Prostate gland (tissue), 2 donors: ENCODE measurements around the gene DNPH1. TPM values are rescaled to one million over a fixed set of nuclear protein-coding genes. Genes with fewer than 3 reads are reported as not detected.

Source experiments
- DNase-seq: peaks from one replicate; pipeline ENCODE4 v3.0.0-alpha.2; 2019; ENCODE audit warnings: low spot score
- H3K27ac ChIP-seq, 2 donors: fragments of 200-600 bp; sonication (generic); 2 replicates each; pipeline ENCODE4 v1.5.1; 2017 to 2019
- H3K27me3 ChIP-seq: fragments of 200-600 bp; sonication (generic); replicated peaks from 2 replicates; pipeline ENCODE4 v1.5.1; 2019; ENCODE audit not compliant: insufficient read depth
- H3K36me3 ChIP-seq, 2 donors: fragments of 200-600 bp; sonication (generic); 1 replicate in 1 of 2; 2 replicates in 1 of 2; pipeline versions ENCODE4 v1.5.1 to v1.8.1; 2017 to 2019
- H3K4me1 ChIP-seq: fragments of 200-600 bp; sonication (generic); replicated peaks from 2 replicates; pipeline ENCODE4 v1.5.1; 2019
- H3K4me3 ChIP-seq, 2 donors: fragments of 200-600 bp; sonication (generic); 2 replicates each; pipeline ENCODE4 v1.5.1; 2017 to 2019
- H3K9me3 ChIP-seq: fragments of 200-600 bp; sonication (generic); 2 replicates; pipeline ENCODE4 v1.5.1; 2017
- POLR2A ChIP-seq: fragments of 450-650 bp; IDR thresholded peaks from one replicate; pipeline ENCODE4 v1.6.1; 2016; ENCODE audit warnings: antibody characterized with exemption, mild to moderate bottlenecking
- POLR2AphosphoS5 ChIP-seq: sonication (generic); formaldehyde crosslinking; IDR thresholded peaks from one replicate; pipeline ENCODE4 v1.6.1; 2017; ENCODE audit warnings: antibody characterized with exemption
- WGBS: methylation state at CpG from one replicate; pipeline ENCODE4 v1.1.5; 2018; 5-methylcytosine and 5-hydroxymethylcytosine counted together
- intact Hi-C: fragments of 100-400 bp; cut with DNase I; formaldehyde crosslinking; loops from one replicate; pipeline ENCODE4 v1.14.2; 2022
- total RNA-seq, 2 donors: library from RNA; depleted of rRNA; stranded (reverse); fragments of >200 nt; gene quantifications; one replicate each; pipeline ENCODE4 v1.1.0, GENCODE V29; 2016
- TF ChIP-seq, protein P1 (sequence below), 4 experiments: fragments of 200-600 bp in 2 of 4; fragments of 450-650 bp in 2 of 4; sonication (generic) in 2 of 4; IDR thresholded peaks; 1 replicate in 3 of 4; 2 replicates in 1 of 4; pipeline ENCODE4 v1.5.1; 2016 to 2019; ENCODE audit warnings: antibody characterized with exemption in 4 of 4, mild to moderate bottlenecking in 2 of 4, moderate library complexity in 2 of 4

Gene DNPH1
- total RNA-seq, 2 donors from 2014 or later = 40.3 to 138 TPM

DNA sequence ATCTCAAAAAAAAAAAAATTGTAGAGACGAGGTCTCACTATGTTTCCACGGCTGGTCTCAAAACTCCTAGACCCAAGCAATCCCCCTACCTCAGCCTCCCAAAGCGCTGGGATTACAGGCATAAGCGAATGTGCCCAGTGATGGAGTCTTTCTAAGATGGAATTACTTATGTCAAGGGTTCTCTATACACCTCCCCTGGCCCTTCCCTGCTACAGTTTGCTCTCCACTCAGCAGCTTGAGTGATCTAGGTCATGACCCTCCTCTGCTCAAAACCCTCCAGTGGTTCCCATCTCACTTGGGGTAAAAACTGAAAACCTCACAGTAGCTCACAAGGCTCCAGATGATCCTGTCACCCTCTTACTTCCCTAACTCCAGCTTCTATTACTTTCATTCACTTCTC lies 1.8 kb upstream of the DNPH1 start:
- TF ChIP-seq POLR2AphosphoS5 = no peak
- TF ChIP-seq POLR2A = no peak
- TF ChIP-seq, protein P1, sequence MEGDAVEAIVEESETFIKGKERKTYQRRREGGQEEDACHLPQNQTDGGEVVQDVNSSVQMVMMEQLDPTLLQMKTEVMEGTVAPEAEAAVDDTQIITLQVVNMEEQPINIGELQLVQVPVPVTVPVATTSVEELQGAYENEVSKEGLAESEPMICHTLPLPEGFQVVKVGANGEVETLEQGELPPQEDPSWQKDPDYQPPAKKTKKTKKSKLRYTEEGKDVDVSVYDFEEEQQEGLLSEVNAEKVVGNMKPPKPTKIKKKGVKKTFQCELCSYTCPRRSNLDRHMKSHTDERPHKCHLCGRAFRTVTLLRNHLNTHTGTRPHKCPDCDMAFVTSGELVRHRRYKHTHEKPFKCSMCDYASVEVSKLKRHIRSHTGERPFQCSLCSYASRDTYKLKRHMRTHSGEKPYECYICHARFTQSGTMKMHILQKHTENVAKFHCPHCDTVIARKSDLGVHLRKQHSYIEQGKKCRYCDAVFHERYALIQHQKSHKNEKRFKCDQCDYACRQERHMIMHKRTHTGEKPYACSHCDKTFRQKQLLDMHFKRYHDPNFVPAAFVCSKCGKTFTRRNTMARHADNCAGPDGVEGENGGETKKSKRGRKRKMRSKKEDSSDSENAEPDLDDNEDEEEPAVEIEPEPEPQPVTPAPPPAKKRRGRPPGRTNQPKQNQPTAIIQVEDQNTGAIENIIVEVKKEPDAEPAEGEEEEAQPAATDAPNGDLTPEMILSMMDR (IDR thresholded peaks at IDR 0.05) = no peak
- whole genome bisulfite sequencing = 94% methylated on average over 4 of the region's 4 CpGs
- Histone ChIP-seq H3K4me1 (no peaks in the 10 kb centered on the region), H3K27ac (no peak overlapping the region), H3K9me3 (no peaks in the 10 kb centered on the region), H3K4me3 (no peak overlapping the region), H3K27me3 (no peaks in the 10 kb centered on the region), H3K36me3 (no peaks in the 10 kb centered on the region)
- DNase-seq = no peak
- intact Hi-C loops = no loop called here

DNA sequence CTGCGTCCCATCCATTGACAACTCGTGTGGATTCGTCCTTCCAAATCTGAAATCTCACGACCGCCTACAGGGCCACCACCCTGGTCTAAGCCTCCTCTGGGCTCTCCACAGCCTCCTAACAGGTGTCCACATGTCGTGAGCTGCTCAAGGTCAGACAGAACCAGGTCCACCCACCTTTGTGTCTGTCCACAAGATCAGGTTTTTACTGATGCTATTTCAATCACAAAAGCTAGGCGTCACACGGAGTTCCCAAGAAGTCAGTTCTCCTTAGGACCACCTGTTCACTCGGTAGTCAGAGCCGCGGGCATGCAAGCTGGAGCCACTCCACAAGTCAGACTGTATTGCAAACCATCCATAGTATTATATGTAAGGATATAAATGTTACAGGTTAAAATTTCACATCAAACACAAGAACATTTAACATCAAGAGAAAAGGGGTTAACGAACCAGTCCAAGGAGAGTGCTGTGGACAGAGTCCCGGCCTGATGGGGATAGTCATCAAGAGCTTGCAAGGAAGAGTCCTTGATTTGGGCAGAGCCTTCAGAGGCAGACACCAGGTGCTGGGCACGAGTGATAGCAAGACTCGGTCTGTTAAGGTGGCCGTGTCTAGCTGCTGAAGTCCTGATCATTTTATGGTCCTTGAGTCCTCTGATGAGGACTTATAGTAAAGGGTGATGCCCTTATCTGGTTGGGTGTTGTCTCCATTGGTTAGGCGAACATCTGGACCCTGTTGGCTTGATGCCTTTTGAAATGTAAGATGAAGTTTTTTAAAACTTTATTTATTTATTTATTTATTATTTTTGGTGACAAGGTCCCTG lies 731 bp upstream of the DNPH1 start:
- H3K4me3 ChIP-seq = peak overlapping the region in 1 of 2 donors; percentile 62
- DNase-seq = no peak
- no peaks in the 10 kb centered on the region for H3K9me3 ChIP-seq
- no peaks in the 10 kb centered on the region for H3K27me3 ChIP-seq
- WGBS = 81% methylated on average over 17 of the region's 17 CpGs
- intact Hi-C loops = no loop called here
- peak overlapping the region in 1 of 2 donors; percentile 62 for H3K27ac ChIP-seq
- TF ChIP-seq POLR2AphosphoS5 = no peak
- TF ChIP-seq, protein P1 (IDR thresholded peaks at IDR 0.05) = no peak
- no peak for TF ChIP-seq POLR2A
- no peaks in the 10 kb centered on the region for H3K36me3 ChIP-seq
- no peaks in the 10 kb centered on the region for H3K4me1 ChIP-seq

DNA sequence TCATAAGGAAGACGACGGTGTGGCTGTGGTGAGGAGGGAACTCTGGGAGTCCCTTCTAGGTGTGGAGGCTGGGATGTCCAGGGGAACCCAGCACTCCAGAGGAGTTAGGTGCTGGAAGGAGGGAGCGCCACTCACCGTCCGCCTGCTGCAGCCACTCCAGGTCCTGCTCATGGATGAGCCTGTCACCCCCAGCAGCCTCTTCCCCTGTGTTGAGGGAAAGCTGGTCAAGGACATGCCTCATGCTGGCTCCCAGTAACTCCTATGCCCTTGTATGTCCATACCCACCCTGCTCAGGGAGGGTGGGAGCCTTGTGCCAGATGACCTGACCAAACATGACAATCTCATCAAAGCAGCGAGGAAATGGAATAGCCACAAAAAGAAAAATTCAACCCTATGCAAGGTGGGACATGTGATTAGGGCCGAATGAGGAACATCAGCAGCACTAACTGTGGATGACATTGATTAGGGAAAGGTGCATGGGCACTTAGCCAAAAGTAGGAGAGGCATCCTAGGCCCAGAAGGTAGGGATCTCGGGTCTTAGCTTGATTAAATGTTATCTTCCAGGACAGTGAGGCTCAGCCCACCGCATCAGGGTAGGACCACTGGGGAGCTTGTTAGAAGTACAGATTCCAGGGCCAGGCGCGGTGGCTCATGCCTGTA lies 3.0 kb downstream of the DNPH1 start:
- no peaks in the 10 kb centered on the region for H3K4me1 ChIP-seq
- 91% methylated on average over 11 of the region's 11 CpGs for WGBS
- H3K27ac ChIP-seq = no peak overlapping the region
- H3K27me3 ChIP-seq = no peaks in the 10 kb centered on the region
- intact Hi-C loops = no loop called here
- no peak for DNase-seq
- H3K36me3 ChIP-seq = no peaks in the 10 kb centered on the region
- no peaks in the 10 kb centered on the region for H3K9me3 ChIP-seq
- TF ChIP-seq POLR2AphosphoS5 (no peak), POLR2A (no peak)
- TF ChIP-seq, protein P1 (IDR thresholded peaks at IDR 0.05) = no peak
- no peak overlapping the region for H3K4me3 ChIP-seq

DNA sequence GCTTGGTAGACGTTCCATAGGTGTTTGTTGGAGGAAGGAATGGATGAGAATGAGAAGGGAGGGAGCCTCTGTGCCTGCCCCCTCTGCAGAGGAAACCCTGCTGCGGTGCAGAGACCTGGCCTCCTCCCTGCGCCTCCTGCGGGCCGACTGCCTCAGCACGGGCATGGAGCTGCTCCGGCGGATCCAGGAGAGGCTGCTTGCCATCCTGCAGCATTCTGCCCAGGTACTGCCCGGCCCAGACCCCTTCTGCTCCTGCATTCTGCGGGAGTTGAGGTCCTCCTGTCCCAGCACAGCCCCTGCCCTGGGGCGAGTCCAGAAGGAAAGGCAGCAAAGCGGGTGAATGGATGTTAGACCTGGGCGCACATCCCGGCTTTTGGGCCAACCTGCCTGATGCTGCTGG lies 6.1 kb downstream of the DNPH1 start:
- H3K27ac ChIP-seq = no peak overlapping the region
- no peaks in the 10 kb centered on the region for H3K4me1 ChIP-seq
- H3K9me3 ChIP-seq = no peaks in the 10 kb centered on the region
- no peak for DNase-seq
- no peaks in the 10 kb centered on the region for H3K36me3 ChIP-seq
- no peak overlapping the region for H3K4me3 ChIP-seq
- 87% methylated on average over 13 of the region's 14 CpGs for WGBS
- H3K27me3 ChIP-seq = no peaks in the 10 kb centered on the region
- no peak for TF ChIP-seq POLR2AphosphoS5
- TF ChIP-seq, protein P1 (IDR thresholded peaks at IDR 0.05) = no peak
- TF ChIP-seq POLR2A = no peak
- intact Hi-C loops = no loop called here
